Calu3 (cell line): ENCODE measurements around the gene CALB2. TPM values are rescaled to one million over a fixed set of nuclear protein-coding genes. Genes with fewer than 3 reads are reported as not detected.

Source experiments
- BruUV-seq: library from RNA; stranded (reverse); fragments of 400-500 nt; replicated peaks from 2 replicates; lab custom pipeline; 2021; lab: Mats Ljungman, UMichigan
- CTCF ChIA-PET: fragments of 300-600 bp; sonication (Branson Sonifier 250); formaldehyde crosslinking; loops from one replicate; lab custom pipeline; 2022; ENCODE audit warnings: antibody characterized with exemption; lab: Charles Lee
- DNase-seq: peaks from one replicate; pipeline ENCODE4 v3.0.0; 2022
- H3K27ac Mint-ChIP-seq: one replicate; pipeline ENCODE4 v1.8.0; 2022; ENCODE audit warnings: mixed read lengths; ENCODE audit not compliant: unreplicated experiment
- H3K27me3 Mint-ChIP-seq: one replicate; pipeline ENCODE4 v1.8.0; 2022; ENCODE audit warnings: mixed read lengths; ENCODE audit not compliant: unreplicated experiment
- H3K36me3 Mint-ChIP-seq: one replicate; pipeline ENCODE4 v1.8.0; 2022; ENCODE audit warnings: mild to moderate bottlenecking, moderate library complexity, mixed read lengths; ENCODE audit not compliant: insufficient read depth, unreplicated experiment
- H3K4me1 Mint-ChIP-seq: one replicate; pipeline ENCODE4 v1.8.0; 2022; ENCODE audit warnings: mild to moderate bottlenecking, low read depth, mixed read lengths; ENCODE audit not compliant: unreplicated experiment
- H3K4me3 Mint-ChIP-seq: one replicate; pipeline ENCODE4 v1.8.0; 2022; ENCODE audit warnings: mild to moderate bottlenecking, low read depth, moderate library complexity, mixed read lengths; ENCODE audit not compliant: unreplicated experiment
- H3K9me3 Mint-ChIP-seq: one replicate; pipeline ENCODE4 v1.8.0; 2022; ENCODE audit warnings: low read depth, mixed read lengths; ENCODE audit not compliant: unreplicated experiment
- CTCF ChIP-seq: fragments of 200-600 bp; IDR thresholded peaks from one replicate; pipeline ENCODE4 v1.8.0; 2022; ENCODE audit warnings: antibody characterized with exemption; ENCODE audit not compliant: unreplicated experiment
- intact Hi-C: fragments of 100-400 bp; cut with micrococcal nuclease; formaldehyde crosslinking; loops from one replicate; pipeline ENCODE4 v1.10.0; 2022; ENCODE audit not compliant: unreplicated experiment
- total RNA-seq: library from RNA; stranded (reverse); gene quantifications from 2 replicates; pipeline ENCODE4 v1.2.3, GENCODE V29; 2022

Gene CALB2
- total RNA-seq, 1 experiment from 2014 or later, result 35.1 TPM

- no peak overlapping the region for H3K4me3 Mint-ChIP-seq
- DNase-seq, result no peak
- TF ChIP-seq CTCF, result no peak
- BruUV-seq, result no TSS peak
- H3K27me3 Mint-ChIP-seq, result peaks cover 73% of the 10 kb centered on the region
- no peak overlapping the region for H3K27ac Mint-ChIP-seq
- peaks cover 14% of the 10 kb centered on the region for H3K4me1 Mint-ChIP-seq
- H3K36me3 Mint-ChIP-seq, result peaks cover 12% of the 10 kb centered on the region
- no peaks in the 10 kb centered on the region for H3K9me3 Mint-ChIP-seq
- intact Hi-C loops, result loop anchor here (5.0 kb wide), 1 partner anchor 58 kb away; no protein-coding TSS in a partner anchor
- CTCF ChIA-PET, result interaction anchor here (0.6 kb wide), 1 partner anchor 43 kb away, joined by 3 read pairs; no protein-coding TSS in a partner anchor
These were observed 66.1 kb downstream of the CALB2 start for GRCh38 chr16:71424626-71425025.

- H3K27me3 Mint-ChIP-seq, result peaks cover 71% of the 10 kb centered on the region
- no peaks in the 10 kb centered on the region for H3K9me3 Mint-ChIP-seq
- BruUV-seq, result no TSS peak
- peaks cover 14% of the 10 kb centered on the region for H3K4me1 Mint-ChIP-seq
- intact Hi-C loops, result loop anchor here (5.0 kb wide), 1 partner anchor 57 kb away; no protein-coding TSS in a partner anchor
- peak overlapping the region; percentile 72 for H3K4me3 Mint-ChIP-seq
- no peak overlapping the region for H3K27ac Mint-ChIP-seq
- DNase-seq, result no peak
- H3K36me3 Mint-ChIP-seq, result peaks cover 12% of the 10 kb centered on the region
- CTCF ChIA-PET, result interaction anchor here (2.0 kb wide), 1 partner anchor 13 kb away, joined by 8 read pairs; no protein-coding TSS in a partner anchor
- TF ChIP-seq CTCF, result no peak
These were observed 67.2 kb downstream of the CALB2 start for GRCh38 chr16:71425746-71426068.

- CTCF ChIA-PET, result interaction anchor here (1.4 to 2.0 kb wide), 2 partner anchors 14 to 103 kb away, joined by 3 to 8 read pairs; no protein-coding TSS in a partner anchor
- BruUV-seq, result no TSS peak
- peak overlapping the region; percentile 72 for H3K4me3 Mint-ChIP-seq
- peaks cover 12% of the 10 kb centered on the region for H3K36me3 Mint-ChIP-seq
- H3K4me1 Mint-ChIP-seq, result peaks cover 14% of the 10 kb centered on the region
- DNase-seq, result peak; percentile 78
- intact Hi-C loops, result loop anchor here (5.0 kb wide), 1 partner anchor 56 kb away; no protein-coding TSS in a partner anchor
- no peak for TF ChIP-seq CTCF
- peaks cover 71% of the 10 kb centered on the region for H3K27me3 Mint-ChIP-seq
- H3K27ac Mint-ChIP-seq, result peak overlapping the region; percentile 95
- no peaks in the 10 kb centered on the region for H3K9me3 Mint-ChIP-seq
These were observed 67.8 kb downstream of the CALB2 start for GRCh38 chr16:71426069-71426879.

GRCh38 chr16:71426880-71427615, 68.5 kb downstream of the CALB2 start:
- H3K36me3 Mint-ChIP-seq, result peaks cover 12% of the 10 kb centered on the region
- H3K4me1 Mint-ChIP-seq, result peaks cover 14% of the 10 kb centered on the region
- CTCF ChIA-PET, result interaction anchor here (0.6 to 2.0 kb wide), 3 partner anchors 15 to 415 kb away, joined by 3 to 10 read pairs (median 8); no protein-coding TSS in a partner anchor
- intact Hi-C loops, result loop anchor here (5.0 kb wide), 1 partner anchor 55 kb away; no protein-coding TSS in a partner anchor
- DNase-seq, result no peak
- H3K27me3 Mint-ChIP-seq, result peaks cover 74% of the 10 kb centered on the region
- TF ChIP-seq CTCF, result no peak
- BruUV-seq, result TSS peak; percentile 100
- peak overlapping the region; percentile 72 for H3K4me3 Mint-ChIP-seq
- peak overlapping the region; percentile 95 for H3K27ac Mint-ChIP-seq
- no peaks in the 10 kb centered on the region for H3K9me3 Mint-ChIP-seq
